Thyroid gland (tissue), 4 donors: ENCODE data around the gene EDNRB. TPM values are rescaled to one million over a fixed set of nuclear protein-coding genes. Genes with fewer than 3 reads are reported as not detected.

Experiments used
- DNase-seq, 2 donors: peaks; one replicate each; pipeline ENCODE4 v3.0.0-alpha.2; 2019
- H3K27ac ChIP-seq, 3 donors: fragments of 200-600 bp; sonication (generic); 1 replicate in 2 of 3; 2 replicates in 1 of 3; pipeline ENCODE4 v1.5.1; 2016 to 2019; ENCODE audit warnings: mild to moderate bottlenecking in 1 of 3, moderate library complexity in 1 of 3
- H3K27me3 ChIP-seq: fragments of 200-600 bp; sonication (generic); one replicate; pipeline ENCODE4 v1.5.1; 2019
- H3K36me3 ChIP-seq, 2 donors: fragments of 200-600 bp; sonication (generic); one replicate each; pipeline ENCODE4 v1.5.1; 2016 to 2019
- H3K4me1 ChIP-seq, 2 donors: fragments of 200-600 bp; sonication (generic); one replicate each; pipeline ENCODE4 v1.5.1; 2017 to 2019
- H3K4me3 ChIP-seq, 3 donors: fragments of 200-600 bp; sonication (generic); replicated peaks in 1 of 3; 1 replicate in 2 of 3; 2 replicates in 1 of 3; pipeline ENCODE4 v1.5.1; 2016; ENCODE audit warnings: mild to moderate bottlenecking in 1 of 3
- H3K9me3 ChIP-seq: fragments of 200-600 bp; sonication (generic); one replicate; pipeline ENCODE4 v1.5.1; 2017
- POLR2A ChIP-seq, 2 donors: fragments of 450-650 bp; IDR thresholded peaks; one replicate each; pipeline ENCODE4 v1.6.1; 2017; ENCODE audit warnings: antibody characterized with exemption in 2 of 2, mild to moderate bottlenecking in 2 of 2, moderate library complexity in 1 of 2
- WGBS, 2 donors: methylation state at CpG; one replicate each; pipeline ENCODE4 v1.1.5; 2017; 5-methylcytosine and 5-hydroxymethylcytosine counted together
- intact Hi-C: fragments of 100-400 bp; cut with DNase I; formaldehyde crosslinking; loops from one replicate; pipeline ENCODE4 v1.15.1; 2023
- total RNA-seq, 4 donors: library from RNA; depleted of rRNA; stranded (reverse); fragments of >200 nt; gene quantifications; one replicate each; pipeline ENCODE4 v1.2.3, GENCODE V29; 2016
- TF ChIP-seq, protein P1 (sequence below), 6 experiments: fragments of 200-600 bp in 3 of 6; fragments of 450-650 bp in 3 of 6; sonication (generic) in 3 of 6; IDR thresholded peaks; one replicate each; pipeline ENCODE4 v1.5.1; 2016 to 2019; ENCODE audit warnings: antibody characterized with exemption in 6 of 6, mild to moderate bottlenecking in 2 of 6, inconsistent platforms in 1 of 6, moderate library complexity in 1 of 6

Gene EDNRB
- total RNA-seq, 4 donors from 2014 or later = 29.3 to 109 (median 60.3) TPM

DNA sequence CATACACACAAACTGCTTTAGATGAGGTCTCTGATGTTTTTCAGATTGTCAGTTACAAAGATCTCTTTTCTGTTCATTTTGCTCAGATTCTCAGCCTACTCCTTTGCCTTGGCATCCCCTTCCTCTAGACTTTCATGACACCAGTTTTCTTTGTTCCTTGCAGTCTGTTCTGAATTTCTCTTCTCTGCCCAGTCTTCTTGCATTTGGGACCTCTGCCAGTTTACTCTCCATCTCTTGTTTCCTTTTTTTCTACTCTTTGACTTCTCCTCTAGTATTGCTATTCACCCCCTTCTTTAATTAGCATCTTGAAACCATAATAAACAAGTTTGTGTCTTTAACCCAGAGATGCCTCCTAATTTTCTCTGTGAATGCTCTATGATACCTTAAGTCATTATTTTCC, 26.1 kb downstream of the EDNRB start:
- no peak for TF ChIP-seq POLR2A (IDR thresholded peaks at IDR 0.05)
- TF ChIP-seq, protein P1, sequence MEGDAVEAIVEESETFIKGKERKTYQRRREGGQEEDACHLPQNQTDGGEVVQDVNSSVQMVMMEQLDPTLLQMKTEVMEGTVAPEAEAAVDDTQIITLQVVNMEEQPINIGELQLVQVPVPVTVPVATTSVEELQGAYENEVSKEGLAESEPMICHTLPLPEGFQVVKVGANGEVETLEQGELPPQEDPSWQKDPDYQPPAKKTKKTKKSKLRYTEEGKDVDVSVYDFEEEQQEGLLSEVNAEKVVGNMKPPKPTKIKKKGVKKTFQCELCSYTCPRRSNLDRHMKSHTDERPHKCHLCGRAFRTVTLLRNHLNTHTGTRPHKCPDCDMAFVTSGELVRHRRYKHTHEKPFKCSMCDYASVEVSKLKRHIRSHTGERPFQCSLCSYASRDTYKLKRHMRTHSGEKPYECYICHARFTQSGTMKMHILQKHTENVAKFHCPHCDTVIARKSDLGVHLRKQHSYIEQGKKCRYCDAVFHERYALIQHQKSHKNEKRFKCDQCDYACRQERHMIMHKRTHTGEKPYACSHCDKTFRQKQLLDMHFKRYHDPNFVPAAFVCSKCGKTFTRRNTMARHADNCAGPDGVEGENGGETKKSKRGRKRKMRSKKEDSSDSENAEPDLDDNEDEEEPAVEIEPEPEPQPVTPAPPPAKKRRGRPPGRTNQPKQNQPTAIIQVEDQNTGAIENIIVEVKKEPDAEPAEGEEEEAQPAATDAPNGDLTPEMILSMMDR (IDR thresholded peaks at IDR 0.05) = no peak
- DNase-seq = no peak
- intact Hi-C loops = no loop called here
- Histone ChIP-seq H3K27ac (no peak overlapping the region), H3K4me3 (no peak overlapping the region), H3K9me3 (no peaks in the 10 kb centered on the region), H3K36me3 (no peaks in the 10 kb centered on the region), H3K4me1 (peaks cover 0 to 3% of the 10 kb centered on the region in 2 donors), H3K27me3 (no peaks in the 10 kb centered on the region)

DNA sequence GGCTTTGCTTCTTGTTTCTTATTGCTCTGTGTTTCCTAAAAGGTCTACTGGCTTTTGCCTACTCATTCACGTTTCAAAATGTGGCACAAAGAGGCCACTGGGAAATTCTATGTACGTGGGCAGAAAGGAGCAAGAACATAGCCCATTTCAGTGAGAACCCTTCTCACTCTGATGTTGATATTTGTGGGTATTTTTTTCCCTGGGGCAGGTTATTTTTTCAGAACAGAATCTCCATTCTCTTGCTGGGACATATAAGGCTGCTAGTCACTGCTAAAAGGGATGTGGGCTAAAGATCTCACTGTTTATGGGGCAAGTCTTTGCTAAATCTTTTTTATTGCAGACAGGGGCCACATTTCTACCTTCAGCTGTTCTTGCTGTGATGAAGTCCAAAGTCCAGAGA, 27.1 kb downstream of the EDNRB start:
- TF ChIP-seq, protein P1 (IDR thresholded peaks at IDR 0.05) = no peak
- Histone ChIP-seq H3K27ac (no peak overlapping the region), H3K4me1 (peaks cover 0 to 3% of the 10 kb centered on the region in 2 donors), H3K27me3 (no peaks in the 10 kb centered on the region), H3K9me3 (no peaks in the 10 kb centered on the region), H3K4me3 (no peak overlapping the region), H3K36me3 (no peaks in the 10 kb centered on the region)
- intact Hi-C loops = no loop called here
- 70 to 89% methylated on average over 2 of the region's 2 CpGs for whole genome bisulfite sequencing, 2 donors
- no peak for DNase-seq

- Histone ChIP-seq H3K9me3 (no peaks in the 10 kb centered on the region), H3K4me1 (peaks cover 0 to 3% of the 10 kb centered on the region in 2 donors), H3K27ac (no peak overlapping the region), H3K36me3 (no peaks in the 10 kb centered on the region), H3K4me3 (no peak overlapping the region), H3K27me3 (no peaks in the 10 kb centered on the region)
- intact Hi-C loops = no loop called here
- 68 to 76% methylated on average over 1 of the region's 1 CpG for WGBS, 2 donors
- no peak for DNase-seq
- TF ChIP-seq POLR2A (IDR thresholded peaks at IDR 0.05) = no peak
- TF ChIP-seq, protein P1 (IDR thresholded peaks at IDR 0.05) = no peak
Measured at GRCh38 chr13:77891041-77891440, 27.6 kb downstream of the EDNRB start.

- no peak overlapping the region for H3K4me3 ChIP-seq
- DNase-seq = no peak
- intact Hi-C loops = no loop called here
- TF ChIP-seq, protein P1 (IDR thresholded peaks at IDR 0.05) = no peak
- TF ChIP-seq POLR2A (IDR thresholded peaks at IDR 0.05) = no peak
- no peaks in the 10 kb centered on the region for H3K27me3 ChIP-seq
- 68 to 72% methylated on average over 2 of the region's 2 CpGs for WGBS, 2 donors
- H3K9me3 ChIP-seq = no peaks in the 10 kb centered on the region
- no peaks in the 10 kb centered on the region for H3K36me3 ChIP-seq
- H3K27ac ChIP-seq = no peak overlapping the region
- peaks cover 10 to 16% of the 10 kb centered on the region in 2 donors for H3K4me1 ChIP-seq
Measured at GRCh38 chr13:77883328-77883727, 35.3 kb downstream of the EDNRB start.

DNA sequence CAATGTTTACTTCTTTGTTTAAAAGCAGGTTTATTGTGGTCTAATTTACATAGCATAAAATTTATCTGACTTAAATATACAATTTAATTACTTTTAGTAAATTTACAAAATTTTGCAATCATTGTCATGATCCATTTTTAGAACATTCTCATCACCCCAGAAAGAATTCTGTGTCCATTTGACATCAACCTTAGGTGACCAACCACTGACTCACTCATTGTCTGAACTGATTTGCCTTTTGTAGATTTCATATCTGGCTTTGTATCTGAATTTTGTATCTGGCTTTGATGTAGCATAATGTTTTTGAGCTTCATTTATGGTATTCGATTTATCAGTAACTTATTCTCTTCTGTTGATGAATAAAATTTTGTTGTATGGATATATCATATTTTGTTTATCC, 40.4 kb downstream of the EDNRB start:
- TF ChIP-seq POLR2A (IDR thresholded peaks at IDR 0.05) = no peak
- TF ChIP-seq, protein P1 (IDR thresholded peaks at IDR 0.05) = no peak
- no peaks in the 10 kb centered on the region for H3K36me3 ChIP-seq
- H3K4me3 ChIP-seq = no peak overlapping the region
- no peak overlapping the region for H3K27ac ChIP-seq
- H3K4me1 ChIP-seq = peaks cover 20 to 23% of the 10 kb centered on the region in 2 donors
- intact Hi-C loops = no loop called here
- no peaks in the 10 kb centered on the region for H3K9me3 ChIP-seq
- DNase-seq = no peak
- WGBS, 2 donors = 100% methylated on average over 1 of the region's 1 CpG
- no peaks in the 10 kb centered on the region for H3K27me3 ChIP-seq
